Measurements from ENCODE around the gene MAL. TPM values are rescaled to one million over a fixed set of nuclear protein-coding genes. Genes with fewer than 3 reads are reported as not detected.

Gene MAL
- total RNA-seq, 1 experiment from 2014 or later = not detected

DNA sequence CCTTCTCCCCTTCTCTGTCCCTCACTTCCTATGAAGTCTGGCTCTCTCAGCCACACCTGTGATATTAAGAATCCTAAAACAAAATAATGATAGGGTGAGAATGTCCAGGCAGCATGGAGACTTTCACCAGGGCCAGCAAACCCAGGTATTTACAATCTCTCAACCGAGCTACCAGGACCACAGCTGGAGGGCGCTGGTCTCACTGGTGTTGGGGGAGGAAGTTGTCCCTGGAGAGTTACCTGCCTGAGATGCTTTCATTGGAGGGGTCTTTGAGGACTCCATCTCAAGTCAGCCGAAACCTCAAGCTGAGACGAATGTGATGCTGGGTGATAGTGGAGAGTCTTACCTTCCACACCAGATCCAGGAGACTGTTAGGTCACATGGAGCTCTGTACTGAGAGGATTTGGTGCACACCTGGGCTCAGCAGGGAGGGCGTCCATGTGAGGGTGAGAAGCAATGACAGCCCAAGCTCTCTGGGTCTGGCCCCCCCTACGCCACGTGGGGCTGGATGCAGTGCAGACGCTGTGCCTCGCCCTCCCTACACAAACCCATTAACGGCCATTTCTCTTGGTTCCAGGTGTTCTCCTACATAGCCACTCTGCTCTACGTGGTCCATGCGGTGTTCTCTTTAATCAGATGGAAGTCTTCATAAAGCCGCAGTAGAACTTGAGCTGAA, 27.4 kb downstream of the MAL start:
- no peak for DNase-seq (ENCODE audit: low read depth, low spot score)
- in situ Hi-C loops (cut with HindIII; ENCODE audit: low pct_unique_long_range_greater_than_20kb, low sequenced_read_pairs) = no loop called here

DNA sequence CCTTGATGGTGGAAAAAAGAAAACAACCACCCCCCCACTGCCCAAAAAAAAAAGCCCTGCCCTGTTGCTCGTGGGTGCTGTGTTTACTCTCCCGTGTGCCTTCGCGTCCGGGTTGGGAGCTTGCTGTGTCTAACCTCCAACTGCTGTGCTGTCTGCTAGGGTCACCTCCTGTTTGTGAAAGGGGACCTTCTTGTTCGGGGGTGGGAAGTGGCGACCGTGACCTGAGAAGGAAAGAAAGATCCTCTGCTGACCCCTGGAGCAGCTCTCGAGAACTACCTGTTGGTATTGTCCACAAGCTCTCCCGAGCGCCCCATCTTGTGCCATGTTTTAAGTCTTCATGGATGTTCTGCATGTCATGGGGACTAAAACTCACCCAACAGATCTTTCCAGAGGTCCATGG, 28.0 kb downstream of the MAL start:
- in situ Hi-C loops (cut with HindIII; ENCODE audit: low pct_unique_long_range_greater_than_20kb, low sequenced_read_pairs) = no loop called here
- DNase-seq (ENCODE audit: low read depth, low spot score) = no peak

- in situ Hi-C loops (cut with HindIII; ENCODE audit: low pct_unique_long_range_greater_than_20kb, low sequenced_read_pairs) = no loop called here
- no peak for DNase-seq (ENCODE audit: low read depth, low spot score)
Observed at GRCh38 chr2:95054016-95054415, 28.5 kb downstream of the MAL start.

DNA sequence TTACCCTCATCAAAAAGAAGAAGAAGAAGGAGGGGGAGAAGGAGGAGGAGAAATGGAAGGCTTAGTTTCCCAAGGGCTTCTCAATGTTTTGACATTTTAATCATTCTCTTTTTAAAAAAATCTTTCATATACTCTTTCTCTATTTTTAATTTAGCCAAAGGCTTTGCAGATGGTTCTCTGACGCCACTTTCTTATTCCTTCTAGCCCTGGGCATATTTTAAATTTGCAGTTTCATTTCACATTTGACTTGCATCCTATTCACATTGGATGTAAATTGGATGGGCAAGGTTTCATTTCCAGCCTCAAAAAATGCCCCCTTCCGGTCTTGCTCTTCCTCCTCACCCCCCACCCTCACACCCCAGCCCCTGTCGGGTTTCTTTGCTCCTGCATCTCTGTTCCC, 29.8 kb downstream of the MAL start:
- no peak for DNase-seq (ENCODE audit: low read depth, low spot score)
- in situ Hi-C loops (cut with HindIII; ENCODE audit: low pct_unique_long_range_greater_than_20kb, low sequenced_read_pairs) = no loop called here

DNA sequence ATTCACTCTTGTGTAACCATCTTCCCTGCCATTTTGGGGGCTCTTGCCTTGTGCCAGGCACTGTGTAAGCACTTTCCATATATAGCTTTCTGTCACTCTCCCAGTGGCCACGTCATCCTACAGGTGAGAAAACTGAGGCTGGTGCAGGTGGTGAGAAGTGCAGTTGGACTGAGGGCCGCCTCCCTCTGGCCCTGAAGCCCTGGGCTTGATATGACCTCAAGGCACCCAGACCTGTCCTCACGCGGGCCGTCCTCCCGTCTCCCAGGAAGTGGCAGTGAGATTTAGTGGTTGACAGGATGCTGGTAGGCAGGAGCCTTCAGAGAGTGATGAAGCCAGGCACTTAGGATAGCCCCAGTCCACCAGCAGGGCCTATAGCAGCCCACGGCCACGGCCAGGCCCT, 30.5 kb downstream of the MAL start:
- in situ Hi-C loops (cut with HindIII; ENCODE audit: low pct_unique_long_range_greater_than_20kb, low sequenced_read_pairs) = no loop called here

GRCh38 chr2:95056461-95057459, 31.3 kb downstream of the MAL start:
- in situ Hi-C loops (cut with HindIII; ENCODE audit: low pct_unique_long_range_greater_than_20kb, low sequenced_read_pairs) = no loop called here
- no peak for DNase-seq (ENCODE audit: low read depth, low spot score)

More for the DNA sequence above, 30.5 kb downstream of the MAL start:
- no peak for DNase-seq (ENCODE audit: low read depth, low spot score)

GRCh38 chr2:95057535-95058370, 32.2 kb downstream of the MAL start:
- peak; percentile 96 for DNase-seq (ENCODE audit: low read depth, low spot score)
- in situ Hi-C loops (cut with HindIII; ENCODE audit: low pct_unique_long_range_greater_than_20kb, low sequenced_read_pairs) = no loop called here

DNA sequence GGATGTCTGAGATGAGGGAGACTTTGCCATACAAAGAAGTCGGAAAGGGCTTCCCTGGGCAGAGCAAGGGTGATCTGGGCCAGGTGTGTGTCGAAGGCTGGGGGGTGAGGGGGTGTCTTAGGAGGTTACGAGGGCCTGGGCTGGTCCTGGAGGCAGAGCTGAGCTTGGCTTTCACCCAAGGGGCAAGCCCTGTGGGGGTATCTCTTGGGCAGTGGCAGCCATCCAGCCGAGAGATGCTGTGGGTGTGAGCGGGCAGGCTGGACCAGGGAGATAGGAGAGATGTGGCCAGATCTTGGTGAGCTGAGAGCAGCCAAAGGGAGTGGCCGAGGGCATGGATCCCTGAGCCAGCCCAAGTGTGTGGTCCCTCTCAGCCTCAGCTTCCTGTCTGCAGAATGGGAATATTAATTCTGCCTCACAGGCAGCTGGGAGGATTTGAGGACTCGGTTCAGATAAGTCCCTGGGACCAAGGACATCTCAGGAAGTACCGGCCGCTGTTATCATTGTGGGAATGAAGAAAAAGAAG, 33.0 kb downstream of the MAL start:
- in situ Hi-C loops (cut with HindIII; ENCODE audit: low pct_unique_long_range_greater_than_20kb, low sequenced_read_pairs) = no loop called here
- no peak for DNase-seq (ENCODE audit: low read depth, low spot score)

GRCh38 chr2:95058989-95059641, 33.6 kb downstream of the MAL start:
- in situ Hi-C loops (cut with HindIII; ENCODE audit: low pct_unique_long_range_greater_than_20kb, low sequenced_read_pairs) = no loop called here
- no peak for DNase-seq (ENCODE audit: low read depth, low spot score)

- in situ Hi-C loops (cut with HindIII; ENCODE audit: low pct_unique_long_range_greater_than_20kb, low sequenced_read_pairs) = no loop called here
Observed at GRCh38 chr2:95059656-95060370, 34.3 kb downstream of the MAL start.

DNA sequence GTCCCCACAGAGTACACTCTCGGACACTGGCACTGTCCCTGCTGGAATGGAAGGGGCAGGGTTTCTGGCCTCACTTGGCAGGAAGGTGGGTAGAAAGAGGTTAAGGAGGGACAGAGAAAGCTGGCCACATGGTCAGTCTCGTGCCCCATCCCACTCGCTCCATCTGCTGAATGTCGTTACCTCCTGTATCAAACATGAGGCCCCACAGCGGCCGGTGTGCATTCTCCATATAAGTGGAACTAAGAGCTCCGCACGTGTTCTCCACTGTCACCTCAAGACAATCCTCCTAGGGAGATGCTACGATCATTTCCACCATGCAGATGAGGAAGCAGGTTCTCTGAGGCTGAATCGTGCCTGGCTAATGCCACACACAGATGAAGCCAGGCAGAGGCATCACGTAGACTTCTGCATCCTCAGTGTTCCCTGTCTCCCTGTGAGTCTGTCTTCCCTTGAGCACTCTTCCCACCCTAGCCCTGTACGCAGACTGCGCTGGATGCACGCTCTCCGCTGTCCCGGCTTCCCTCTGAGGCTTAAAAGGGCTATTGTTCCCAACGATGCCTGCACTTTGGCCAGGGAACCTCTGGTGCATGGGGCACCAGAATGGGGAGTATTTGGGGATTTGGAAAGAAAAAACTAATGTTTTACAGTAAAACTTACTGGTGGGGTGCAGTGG, 35.1 kb downstream of the MAL start:
- no peak for DNase-seq (ENCODE audit: low read depth, low spot score)
- in situ Hi-C loops (cut with HindIII; ENCODE audit: low pct_unique_long_range_greater_than_20kb, low sequenced_read_pairs) = no loop called here

More at GRCh38 chr2:95059656-95060370, 34.3 kb downstream of the MAL start:
- DNase-seq (ENCODE audit: low read depth, low spot score) = no peak

DNA sequence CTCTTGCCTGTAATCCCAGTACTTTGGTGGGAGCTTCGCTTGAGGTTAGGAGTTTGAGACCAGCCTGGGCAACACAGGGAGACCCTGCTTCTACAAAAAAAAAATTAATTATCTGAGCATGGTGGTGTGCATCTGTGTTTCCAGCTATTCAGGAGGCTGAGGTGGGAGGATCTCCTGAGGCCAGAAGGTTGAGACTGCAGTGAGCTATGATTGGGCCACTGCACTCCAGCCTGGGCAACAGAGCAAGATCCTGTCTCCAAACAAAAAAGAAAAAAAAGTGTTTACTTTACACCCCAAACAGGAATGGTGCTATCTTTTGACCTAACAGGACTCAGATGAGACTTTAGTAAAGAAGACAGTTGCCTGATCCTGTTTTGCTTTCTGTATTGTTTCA, 35.6 kb downstream of the MAL start:
- in situ Hi-C loops (cut with HindIII; ENCODE audit: low pct_unique_long_range_greater_than_20kb, low sequenced_read_pairs) = no loop called here
- no peak for DNase-seq (ENCODE audit: low read depth, low spot score)

DNA sequence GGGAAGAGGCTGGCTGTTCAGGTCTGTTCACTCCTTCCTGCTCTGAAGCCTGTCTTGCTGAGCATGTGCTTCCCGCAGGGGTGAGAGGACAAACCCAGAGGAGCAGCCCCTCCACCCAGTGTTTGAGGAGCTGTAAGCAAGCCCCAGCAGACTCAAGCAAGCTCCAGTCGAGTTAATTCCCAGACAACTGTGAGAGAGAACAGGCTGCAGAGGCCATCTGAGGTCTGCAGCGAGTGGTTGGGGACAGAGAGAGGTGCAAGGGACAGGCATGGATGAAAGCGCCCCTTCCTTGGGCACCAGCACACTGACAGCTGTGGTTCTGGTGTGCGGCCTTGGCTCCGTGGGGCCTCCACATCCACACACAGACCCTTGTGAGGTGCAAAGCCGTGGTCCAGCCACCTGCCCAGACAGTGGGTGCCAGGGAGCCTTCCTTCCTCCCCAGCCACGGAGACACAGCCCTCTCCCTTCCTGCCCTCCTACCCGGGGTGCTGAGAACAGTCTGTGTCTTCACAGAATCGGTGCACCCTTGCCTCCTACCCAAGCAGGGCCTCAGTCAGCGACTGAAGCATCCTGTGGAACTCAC, 36.2 kb downstream of the MAL start:
- in situ Hi-C loops (cut with HindIII; ENCODE audit: low pct_unique_long_range_greater_than_20kb, low sequenced_read_pairs) = no loop called here
- no peak for DNase-seq (ENCODE audit: low read depth, low spot score)

DNA sequence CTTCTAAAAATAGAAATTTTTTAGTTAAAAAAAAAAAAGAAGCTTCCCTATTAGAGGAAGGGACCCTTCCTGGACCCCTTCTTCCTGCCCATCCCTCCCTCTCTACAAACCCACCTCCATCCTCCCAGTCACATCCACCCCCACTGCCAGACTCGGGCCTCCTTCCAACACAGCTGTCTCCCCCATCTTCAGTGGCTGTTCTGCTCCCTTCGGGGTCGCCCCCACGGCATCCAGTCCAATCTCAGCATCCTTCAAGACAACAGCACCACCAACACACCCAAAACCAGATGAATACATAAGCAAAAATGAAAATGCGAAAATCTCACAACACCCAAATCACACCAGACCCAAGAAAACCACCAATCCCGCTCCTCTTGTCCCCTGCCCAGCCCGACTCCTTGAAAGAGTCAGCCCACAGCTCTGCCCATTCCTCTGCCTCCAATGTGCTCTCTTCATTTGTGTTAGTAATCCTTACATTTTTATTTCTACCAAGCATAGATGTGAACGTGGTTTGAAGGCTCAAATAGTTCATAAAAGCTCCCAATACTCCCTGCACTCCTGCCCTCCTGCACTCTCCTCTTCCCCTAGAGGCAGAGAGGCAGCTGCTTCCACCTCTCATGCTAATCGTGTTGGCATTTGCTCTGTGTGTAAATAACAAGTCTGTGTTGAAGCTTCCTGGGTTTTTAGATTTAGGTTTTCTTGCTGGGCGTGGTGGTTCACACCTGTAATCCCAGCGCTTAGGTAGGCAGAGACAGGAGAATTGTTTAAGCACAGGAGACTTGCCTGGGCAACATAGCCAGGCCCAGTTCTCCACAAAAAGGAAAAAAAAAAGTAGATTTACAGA, 37.0 kb downstream of the MAL start:
- no peak for DNase-seq (ENCODE audit: low read depth, low spot score)
- in situ Hi-C loops (cut with HindIII; ENCODE audit: low pct_unique_long_range_greater_than_20kb, low sequenced_read_pairs) = no loop called here
